Activated CD8-positive, alpha-beta memory T cell treated with anti-CD3 and anti-CD28 coated beads for 48 hours (primary cell): ENCODE results near the gene TSPAN4.

ENCODE experiments used
- DNase-seq, 3 experiments: peaks; one replicate each; pipeline ENCODE4 v3.0.0-alpha.2; 2020; ENCODE audit warnings: low read depth in 2 of 3, low spot score in 2 of 3

Gene TSPAN4

GRCh38 chr11:883527-883926, 40.9 kb downstream of the TSPAN4 start:
- DNase-seq = no peak

DNA sequence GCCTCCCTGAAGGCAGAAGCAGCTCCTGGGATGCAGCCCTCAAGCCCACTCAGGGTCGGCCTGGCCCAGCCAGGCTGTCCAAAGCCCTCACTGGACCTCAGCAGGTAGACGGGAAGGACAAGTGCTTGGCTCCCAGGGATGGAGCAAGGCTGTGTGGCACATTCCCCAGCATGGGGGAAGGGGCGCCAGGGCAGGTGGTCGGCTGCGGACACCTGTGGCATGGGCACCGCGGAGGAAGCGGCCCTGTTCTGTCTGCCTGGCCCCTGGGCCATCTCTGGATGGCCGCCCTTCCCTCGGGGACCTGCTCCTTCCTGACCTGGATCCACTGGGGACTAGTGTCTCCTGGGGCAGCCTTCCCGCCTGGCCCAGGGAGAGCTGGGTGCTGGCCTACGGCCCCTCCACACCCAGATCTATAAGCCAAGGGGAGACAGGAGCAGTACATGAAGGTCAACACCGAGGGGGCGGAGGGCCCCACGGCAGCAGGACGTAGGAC, 42.0 kb downstream of the TSPAN4 start:
- DNase-seq = no peak

DNA sequence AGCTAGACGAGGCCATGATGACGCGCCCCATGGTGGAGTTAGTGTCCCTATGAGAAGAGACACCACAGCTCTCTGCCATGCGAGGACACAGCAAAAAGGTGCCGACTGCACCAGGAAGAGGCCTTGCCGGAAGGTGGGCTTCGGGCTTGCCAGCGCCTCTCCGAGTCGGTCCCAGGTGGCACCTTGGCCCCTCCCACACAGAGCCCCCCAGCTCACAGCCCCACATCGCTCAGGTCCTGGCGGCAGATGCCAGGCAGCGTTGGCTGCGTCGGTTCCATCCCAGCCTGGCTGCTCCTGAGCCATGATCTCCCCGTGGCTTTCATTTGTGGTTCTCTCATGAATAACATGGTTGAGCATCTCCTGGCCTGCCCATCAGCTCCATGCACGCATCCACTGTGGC, 43.9 kb downstream of the TSPAN4 start:
- DNase-seq = no peak

DNA sequence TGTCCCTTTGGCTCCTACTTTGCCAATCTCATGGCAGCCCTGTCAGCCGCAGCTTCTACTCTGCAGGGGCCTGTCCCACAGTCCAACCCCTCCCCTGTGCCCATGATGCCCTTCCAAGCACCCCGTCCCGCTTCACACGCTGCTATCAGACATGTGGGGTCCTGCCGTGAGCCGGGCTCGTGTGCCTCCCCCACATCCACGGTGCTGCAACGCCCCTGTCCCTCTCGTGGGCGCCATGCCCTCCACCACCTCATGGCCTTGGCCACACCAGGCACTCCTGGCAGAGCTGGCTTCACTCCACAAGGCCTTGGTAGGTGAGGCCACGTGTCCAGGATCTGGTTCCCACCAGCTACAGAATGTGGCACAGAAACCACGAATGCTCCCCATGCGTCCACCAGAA, 44.9 kb downstream of the TSPAN4 start:
- no peak for DNase-seq

GRCh38 chr11:888310-889212, 45.9 kb downstream of the TSPAN4 start:
- DNase-seq = no peak

DNA sequence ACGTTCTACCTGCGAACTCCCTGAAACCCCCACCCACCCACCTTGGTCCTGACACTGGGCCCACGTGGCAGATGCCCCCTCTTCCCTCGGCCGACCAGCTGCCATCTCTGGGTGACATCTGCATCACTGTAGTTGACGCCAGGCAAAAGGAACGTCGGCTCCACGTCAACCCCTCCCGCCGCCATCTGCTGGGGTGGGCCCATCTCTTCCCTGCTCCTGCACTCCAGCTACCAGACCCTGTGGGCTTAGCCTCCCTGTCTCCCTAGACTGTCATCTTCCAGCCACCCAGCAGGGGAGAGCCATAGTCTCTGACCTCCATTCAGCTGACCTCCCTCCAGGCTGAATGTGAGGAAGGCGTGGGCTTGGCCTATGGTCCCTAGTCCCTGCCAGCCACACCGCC, 46.6 kb downstream of the TSPAN4 start:
- DNase-seq = no peak

DNA sequence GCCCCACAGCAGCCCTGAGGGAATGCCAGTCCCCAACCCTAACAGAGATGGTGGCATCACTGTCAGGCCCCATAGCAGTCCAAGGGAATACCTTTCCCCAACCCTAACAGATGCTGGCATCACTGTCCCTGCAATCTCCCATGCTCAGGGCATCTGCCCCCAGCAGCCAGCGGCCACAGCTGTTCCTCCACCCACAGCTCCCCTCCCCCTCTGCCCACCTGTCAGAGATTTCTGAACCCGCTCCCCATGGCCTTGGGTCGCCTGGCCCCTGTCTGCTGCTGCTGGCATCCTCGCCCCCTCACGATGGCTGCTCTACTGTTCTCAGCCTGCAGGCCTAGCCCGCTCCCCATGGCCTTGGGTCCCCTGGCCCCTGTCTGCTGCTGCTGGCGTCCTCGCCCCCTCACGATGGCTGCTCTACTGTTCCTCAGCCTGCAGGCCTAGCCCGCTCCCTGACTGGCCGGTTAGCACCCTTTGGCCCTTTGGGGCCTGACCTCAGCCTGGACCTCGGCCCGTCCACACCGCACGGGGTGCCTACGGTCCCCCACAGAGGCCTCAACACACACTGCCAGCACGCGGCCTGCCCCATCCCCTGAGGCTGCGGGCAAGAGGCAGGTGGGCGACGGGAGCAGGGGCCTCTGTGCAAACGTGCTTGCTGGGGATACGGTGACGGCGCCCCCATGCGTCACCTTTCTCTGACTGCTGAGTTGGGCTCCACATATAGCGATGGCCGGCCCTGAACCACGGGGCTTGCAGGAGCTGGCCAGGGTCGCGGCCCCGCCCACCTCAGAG, 47.2 kb downstream of the TSPAN4 start:
- no peak for DNase-seq

GRCh38 chr11:890794-891540, 48.3 kb downstream of the TSPAN4 start:
- DNase-seq = no peak

- DNase-seq = no peak
These were observed 50.5 kb downstream of the TSPAN4 start for GRCh38 chr11:893008-893654.

GRCh38 chr11:894575-895201, 52.0 kb downstream of the TSPAN4 start:
- no peak for DNase-seq

DNA sequence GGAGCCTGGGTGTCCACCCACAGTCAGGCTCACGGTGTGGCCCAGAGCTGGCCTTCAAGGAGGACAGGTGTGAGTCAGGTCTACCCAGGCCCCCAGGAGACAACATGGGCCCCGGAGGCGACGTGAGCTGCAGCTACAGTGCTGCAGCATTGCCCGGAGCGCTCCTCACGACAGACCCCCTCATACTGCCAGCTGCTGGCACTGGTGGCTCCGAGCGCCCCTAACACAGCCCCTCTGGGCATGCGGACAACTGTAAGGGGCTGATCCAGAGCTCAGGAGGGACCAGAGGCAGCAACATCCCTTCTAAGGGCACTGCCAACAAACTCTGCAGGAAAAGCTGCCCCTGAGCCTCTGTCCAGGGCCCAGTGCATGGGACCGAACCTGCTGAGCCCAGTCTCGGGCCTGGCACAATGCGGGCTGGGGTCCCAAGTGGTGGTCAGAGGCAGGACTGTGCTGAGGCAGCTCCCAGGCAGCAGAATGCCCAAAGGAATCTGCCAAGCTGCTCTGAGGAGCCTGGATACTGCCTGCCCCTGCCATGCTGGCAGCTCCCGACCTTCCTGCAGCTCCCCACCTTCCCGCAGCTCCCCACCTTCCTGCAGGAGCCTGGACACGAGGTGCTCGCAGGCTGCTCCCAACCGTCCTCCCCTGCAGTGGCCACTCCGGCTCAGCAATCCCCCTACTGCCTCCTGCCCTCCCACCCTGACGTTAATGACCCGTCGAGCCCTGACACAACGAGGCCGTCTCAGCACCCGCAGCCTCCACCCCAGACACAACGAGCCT, 52.9 kb downstream of the TSPAN4 start:
- DNase-seq = no peak

- no peak for DNase-seq
These were observed 54.8 kb downstream of the TSPAN4 start for GRCh38 chr11:897253-898142.

GRCh38 chr11:898143-898511, 55.5 kb downstream of the TSPAN4 start:
- no peak for DNase-seq

- no peak for DNase-seq
These were observed 56.0 kb downstream of the TSPAN4 start for GRCh38 chr11:898540-899190.

- no peak for DNase-seq
These were observed 57.1 kb downstream of the TSPAN4 start for GRCh38 chr11:899724-900123.

DNA sequence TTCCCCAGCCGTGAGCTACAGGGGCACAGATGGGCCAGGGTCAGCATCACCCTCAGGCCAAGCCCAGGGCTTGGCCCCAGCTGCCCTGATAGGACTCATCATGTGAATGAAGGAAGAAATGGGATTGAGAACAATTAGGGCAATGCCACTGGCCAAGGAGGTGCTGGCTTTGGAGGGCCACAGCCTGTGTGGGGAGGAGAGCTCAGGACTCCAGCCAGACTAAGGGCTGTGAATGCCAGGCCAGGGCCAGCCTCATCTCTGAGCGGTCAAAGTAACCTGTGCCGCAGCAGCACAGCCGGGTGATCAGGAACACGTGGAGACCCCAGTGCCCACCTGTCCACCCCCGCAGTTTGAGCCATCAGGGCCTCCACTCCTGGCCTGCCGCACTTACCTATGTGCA, 57.9 kb downstream of the TSPAN4 start:
- DNase-seq = no peak

DNA sequence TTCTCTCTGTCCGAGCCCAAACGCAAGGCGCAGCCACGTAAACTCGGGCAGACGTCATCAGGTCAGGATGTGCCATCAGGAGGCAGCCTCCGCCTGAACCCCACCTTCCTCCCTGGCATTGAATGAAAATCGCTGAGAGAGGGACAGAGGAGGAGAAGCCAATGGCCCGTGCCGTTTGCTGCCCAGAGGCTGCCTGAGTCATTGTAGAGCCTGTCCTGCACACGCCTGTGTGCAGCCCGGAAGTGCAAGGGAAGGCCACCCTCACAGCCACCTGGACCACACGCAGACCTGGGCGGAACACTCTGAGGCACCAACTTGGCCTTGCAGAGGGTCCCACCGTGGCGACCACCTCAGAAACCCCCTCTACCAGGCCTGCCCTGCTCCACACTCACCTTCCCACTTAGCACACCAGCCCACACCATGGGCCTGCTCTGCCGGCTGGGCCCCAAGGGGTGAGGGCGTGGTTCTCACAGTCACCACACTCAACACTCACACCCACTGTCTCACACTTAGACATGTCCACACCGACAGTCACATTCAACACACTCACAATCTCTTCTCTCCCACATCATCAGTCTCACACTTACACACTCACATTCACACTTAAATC, 58.9 kb downstream of the TSPAN4 start:
- DNase-seq = no peak

DNA sequence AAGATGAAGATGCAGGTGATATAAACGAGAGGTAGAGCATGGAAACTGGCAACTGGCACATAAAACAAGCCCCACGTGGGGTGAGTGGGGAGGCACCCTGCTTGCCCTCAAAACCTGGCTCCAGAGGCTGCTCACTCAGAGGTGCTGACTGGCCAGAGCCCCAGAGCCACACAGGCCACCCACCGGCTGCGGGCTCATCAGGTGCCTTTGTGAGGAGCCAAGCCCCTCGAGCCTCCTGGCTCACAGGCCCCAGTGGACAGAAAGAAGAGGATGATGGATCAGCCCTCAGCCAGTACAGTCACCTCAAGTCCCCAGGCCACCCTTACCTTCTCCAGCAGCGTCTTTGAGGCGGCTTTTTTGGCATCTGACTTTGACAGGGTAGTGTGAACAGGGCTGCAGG, 61.7 kb downstream of the TSPAN4 start:
- no peak for DNase-seq
